MCF 10A (cell line): Measurements from ENCODE around the gene UEVLD. TPM values are rescaled to one million over a fixed set of nuclear protein-coding genes. Genes with fewer than 3 reads are reported as not detected.

Experiments used
- BruUV-seq: library from RNA; stranded (reverse); fragments of 400-500 nt; replicated peaks from 2 replicates; lab custom pipeline; 2021; lab: Mats Ljungman, UMichigan
- CTCF ChIA-PET: fragments of 300-600 bp; sonication (Branson Sonifier 250); formaldehyde crosslinking; extraction: SDS; loops from one replicate; lab custom pipeline; 2021; ENCODE audit warnings: antibody characterized with exemption, inconsistent platforms; lab: Yijun Ruan, JAX
- POLR2A ChIA-PET: fragments of 300-600, 350-650 bp; sonication (Branson Sonifier 250); formaldehyde crosslinking; extraction: SDS; loops from one replicate; lab custom pipeline; 2020; ENCODE audit warnings: antibody characterized with exemption, inconsistent platforms; lab: Yijun Ruan, JAX
- DNase-seq: peaks from one replicate; pipeline ENCODE4 v3.0.0-alpha.2; 2018; ENCODE audit not compliant: unreplicated experiment
- H3K27ac Mint-ChIP-seq: one replicate; pipeline ENCODE4 v1.8.0; 2022; ENCODE audit warnings: mild to moderate bottlenecking, low read depth, mixed read lengths; ENCODE audit not compliant: unreplicated experiment
- H3K27me3 Mint-ChIP-seq: one replicate; pipeline ENCODE4 v1.8.0; 2022; ENCODE audit warnings: mixed read lengths; ENCODE audit not compliant: insufficient read depth, unreplicated experiment
- H3K36me3 Mint-ChIP-seq: one replicate; pipeline ENCODE4 v1.8.0; 2022; ENCODE audit warnings: mild to moderate bottlenecking, moderate library complexity, mixed read lengths; ENCODE audit not compliant: insufficient read depth, unreplicated experiment
- H3K4me1 Mint-ChIP-seq: one replicate; pipeline ENCODE4 v1.8.0; 2022; ENCODE audit warnings: mixed read lengths; ENCODE audit not compliant: insufficient read depth, unreplicated experiment
- H3K4me3 Mint-ChIP-seq: one replicate; pipeline ENCODE4 v1.8.0; 2022; ENCODE audit warnings: mild to moderate bottlenecking, moderate library complexity, mixed read lengths; ENCODE audit not compliant: unreplicated experiment
- H3K9me3 Mint-ChIP-seq: one replicate; pipeline ENCODE4 v1.8.0; 2022; ENCODE audit warnings: mixed read lengths; ENCODE audit not compliant: unreplicated experiment
- intact Hi-C: fragments of 100-400 bp; cut with micrococcal nuclease; formaldehyde crosslinking; loops from 2 replicates; pipeline ENCODE4 v1.14.1; 2022
- total RNA-seq: library from RNA; stranded (reverse); gene quantifications from 2 replicates; pipeline ENCODE4 v1.2.3, GENCODE V29; 2022
- TF ChIP-seq, protein P1 (sequence below): fragments of 200-600 bp; IDR thresholded peaks from one replicate; pipeline ENCODE4 v1.8.0; 2022; ENCODE audit warnings: antibody characterized with exemption, mild to moderate bottlenecking; ENCODE audit not compliant: unreplicated experiment

UEVLD gene
- total RNA-seq, 1 experiment from 2014 or later: 22.8 TPM

DNA sequence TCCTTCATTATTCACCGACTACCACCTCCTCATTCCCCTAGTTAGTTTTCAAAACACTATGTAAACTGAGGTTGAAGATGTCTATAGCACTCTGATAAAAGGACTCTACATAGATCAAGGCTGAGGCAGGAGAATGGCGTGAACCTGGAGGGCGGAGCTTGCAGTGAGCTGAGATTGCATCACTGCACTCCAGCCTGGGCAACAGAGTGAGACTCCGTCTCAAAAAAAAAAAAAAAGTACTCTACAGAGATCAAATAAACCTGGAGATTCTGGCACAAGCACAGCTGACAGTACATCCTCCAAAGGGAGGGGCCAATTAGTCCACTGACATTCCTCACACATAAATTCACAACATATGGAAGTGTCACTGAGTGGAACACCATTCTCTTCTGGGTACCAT is 92.8 kb downstream of the UEVLD start:
- POLR2A ChIA-PET: interaction anchor here (0.6 to 0.7 kb wide), 2 partner anchors 12 to 504 kb away, joined by 3 to 5 read pairs; no protein-coding TSS in a partner anchor
- Mint-ChIP-seq H3K4me3 (no peak overlapping the region), H3K27me3 (no peaks in the 10 kb centered on the region), H3K27ac (no peak overlapping the region), H3K4me1 (no peaks in the 10 kb centered on the region), H3K36me3 (peaks cover 67% of the 10 kb centered on the region), H3K9me3 (no peaks in the 10 kb centered on the region)
- BruUV-seq: no TSS peak
- TF ChIP-seq, protein P1, sequence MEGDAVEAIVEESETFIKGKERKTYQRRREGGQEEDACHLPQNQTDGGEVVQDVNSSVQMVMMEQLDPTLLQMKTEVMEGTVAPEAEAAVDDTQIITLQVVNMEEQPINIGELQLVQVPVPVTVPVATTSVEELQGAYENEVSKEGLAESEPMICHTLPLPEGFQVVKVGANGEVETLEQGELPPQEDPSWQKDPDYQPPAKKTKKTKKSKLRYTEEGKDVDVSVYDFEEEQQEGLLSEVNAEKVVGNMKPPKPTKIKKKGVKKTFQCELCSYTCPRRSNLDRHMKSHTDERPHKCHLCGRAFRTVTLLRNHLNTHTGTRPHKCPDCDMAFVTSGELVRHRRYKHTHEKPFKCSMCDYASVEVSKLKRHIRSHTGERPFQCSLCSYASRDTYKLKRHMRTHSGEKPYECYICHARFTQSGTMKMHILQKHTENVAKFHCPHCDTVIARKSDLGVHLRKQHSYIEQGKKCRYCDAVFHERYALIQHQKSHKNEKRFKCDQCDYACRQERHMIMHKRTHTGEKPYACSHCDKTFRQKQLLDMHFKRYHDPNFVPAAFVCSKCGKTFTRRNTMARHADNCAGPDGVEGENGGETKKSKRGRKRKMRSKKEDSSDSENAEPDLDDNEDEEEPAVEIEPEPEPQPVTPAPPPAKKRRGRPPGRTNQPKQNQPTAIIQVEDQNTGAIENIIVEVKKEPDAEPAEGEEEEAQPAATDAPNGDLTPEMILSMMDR: no peak
- CTCF ChIA-PET: interaction anchor here (0.9 kb wide), 1 partner anchor 405 kb away, joined by 3 read pairs; no protein-coding TSS in a partner anchor
- DNase-seq: no peak
- intact Hi-C loops: loop anchor here (10.0 kb wide), 1 partner anchor 251 kb away; the partner anchor contains the start of gene SAA2

DNA sequence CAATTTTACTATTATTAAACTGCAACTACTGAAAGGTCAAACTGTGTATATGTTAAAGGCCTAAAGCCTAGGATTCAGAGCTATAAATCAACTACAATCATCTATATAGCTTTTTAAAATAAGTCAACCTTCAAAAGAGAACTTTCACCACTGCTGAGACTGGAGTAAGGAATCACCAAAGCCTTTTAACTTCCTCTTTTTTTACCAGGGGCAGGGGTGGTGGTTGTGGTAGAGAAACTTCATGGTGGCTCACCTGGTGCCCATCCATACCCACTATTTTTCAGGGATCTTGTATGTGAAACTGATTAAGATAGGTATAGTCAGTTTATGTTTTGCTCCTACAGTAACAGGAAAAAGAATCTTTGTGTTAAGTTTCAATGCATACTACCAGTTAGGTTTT is 93.3 kb downstream of the UEVLD start:
- CTCF ChIA-PET: interaction anchor here (0.9 to 1.0 kb wide), 2 partner anchors 252 to 405 kb away, joined by 3 read pairs; no protein-coding TSS in a partner anchor
- Mint-ChIP-seq H3K27me3 (no peaks in the 10 kb centered on the region), H3K27ac (no peak overlapping the region), H3K9me3 (no peaks in the 10 kb centered on the region), H3K36me3 (peaks cover 67% of the 10 kb centered on the region), H3K4me1 (no peaks in the 10 kb centered on the region), H3K4me3 (no peak overlapping the region)
- intact Hi-C loops: loop anchor here (10.0 kb wide), 1 partner anchor 250 kb away; the partner anchor contains the start of gene SAA2
- DNase-seq: no peak
- POLR2A ChIA-PET: interaction anchor here (0.7 to 0.8 kb wide), 2 partner anchors 25 to 99 kb away, joined by 3 to 4 read pairs; no protein-coding TSS in a partner anchor
- BruUV-seq: no TSS peak
- TF ChIP-seq, protein P1: no peak

DNA sequence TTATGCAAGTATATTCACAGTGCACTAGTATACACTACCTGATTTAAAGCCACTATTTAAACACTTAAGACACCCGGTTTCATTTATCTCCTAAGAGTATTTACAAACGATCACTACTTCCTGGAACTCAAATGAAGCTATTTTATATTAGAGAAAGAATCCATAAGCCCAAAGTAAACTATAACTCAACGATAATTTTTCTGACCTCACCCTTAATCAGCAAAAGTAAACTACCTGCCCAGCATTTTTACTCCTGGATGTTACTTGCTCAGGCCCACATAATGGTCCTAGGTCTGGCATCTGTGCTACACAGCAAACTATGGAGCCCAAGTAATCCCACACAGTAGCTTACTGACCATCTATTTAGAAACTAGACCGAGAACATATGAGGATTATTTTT is 95.2 kb downstream of the UEVLD start:
- Mint-ChIP-seq H3K36me3 (peaks cover 72% of the 10 kb centered on the region), H3K27me3 (no peaks in the 10 kb centered on the region), H3K9me3 (no peaks in the 10 kb centered on the region), H3K27ac (no peak overlapping the region), H3K4me3 (no peak overlapping the region), H3K4me1 (no peaks in the 10 kb centered on the region)
- intact Hi-C loops: loop anchor here (10.0 kb wide), 1 partner anchor 249 kb away; the partner anchor contains the start of gene SAA2
- TF ChIP-seq, protein P1: no peak
- no TSS peak for BruUV-seq
- POLR2A ChIA-PET: interaction anchor here (0.6 to 1.8 kb wide), 8 partner anchors 12 to 387 kb away, joined by 3 to 4 read pairs (median 4); partner anchors contain the start of genes LDHA and TSG101
- CTCF ChIA-PET: interaction anchor here (0.8 to 1.4 kb wide), 3 partner anchors 83 to 378 kb away, joined by 3 to 7 read pairs (median 4); no protein-coding TSS in a partner anchor
- no peak for DNase-seq

DNA sequence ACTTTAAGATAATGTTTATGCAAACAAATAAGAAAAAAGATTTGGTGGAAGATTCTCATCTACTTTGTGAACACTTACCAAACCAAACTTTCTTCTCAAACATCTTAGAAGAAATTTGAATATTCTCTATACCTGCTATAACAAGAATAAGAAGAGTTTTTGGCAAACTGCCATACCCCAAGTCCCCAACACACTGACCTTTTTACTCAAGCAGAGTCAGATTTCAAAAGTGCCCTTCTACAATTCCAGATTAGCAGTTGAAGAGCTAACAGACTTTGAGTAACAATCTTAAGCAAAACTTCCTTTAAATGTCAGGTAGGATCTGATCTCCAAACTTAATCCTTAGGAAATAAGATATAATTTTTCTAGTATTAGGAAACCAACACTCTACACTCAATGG is 95.6 kb downstream of the UEVLD start:
- H3K4me3 Mint-ChIP-seq: no peak overlapping the region
- no TSS peak for BruUV-seq
- H3K4me1 Mint-ChIP-seq: no peaks in the 10 kb centered on the region
- ChIA-PET CTCF (no interaction called here), POLR2A (interaction anchor here (0.5 to 1.8 kb wide), 5 partner anchors 11 to 98 kb away, joined by 3 to 5 read pairs (median 4); partner anchors contain the start of genes LDHA and TSG101)
- peaks cover 70% of the 10 kb centered on the region for H3K36me3 Mint-ChIP-seq
- peak; percentile 19 for DNase-seq
- no peak overlapping the region for H3K27ac Mint-ChIP-seq
- no peaks in the 10 kb centered on the region for H3K9me3 Mint-ChIP-seq
- H3K27me3 Mint-ChIP-seq: no peaks in the 10 kb centered on the region
- intact Hi-C loops: loop anchor here (10.0 kb wide), 1 partner anchor 248 kb away; the partner anchor contains the start of gene SAA2
- TF ChIP-seq, protein P1: no peak
